AG04450 (cell line): ENCODE measurements around the gene VPS41. TPM values are rescaled to one million over a fixed set of nuclear protein-coding genes. Genes with fewer than 3 reads are reported as not detected.

Experiments
- CTCF ChIA-PET: fragments of 300-600, 350-600 bp; formaldehyde crosslinking; extraction: SDS; loops from one replicate; lab custom pipeline; 2022; ENCODE audit warnings: antibody characterized with exemption, inconsistent platforms; lab: Charles Lee
- POLR2A ChIA-PET: fragments of 350-600 bp; formaldehyde crosslinking; extraction: SDS; loops from one replicate; lab custom pipeline; 2021; ENCODE audit warnings: antibody characterized with exemption, inconsistent platforms; lab: Yijun Ruan, JAX
- DNase-seq: peaks from one replicate; pipeline ENCODE4 v3.0.0-alpha.2; 2011; ENCODE audit warnings: low read depth, low spot score
- H3K27ac ChIP-seq: one replicate; pipeline ENCODE4 v1.5.1; 2012; ENCODE audit warnings: low read depth, low read length, control low read depth
- H3K27me3 ChIP-seq: one replicate; pipeline ENCODE4 v1.6.0; 2012; ENCODE audit warnings: low read length; ENCODE audit not compliant: control insufficient read depth, insufficient read depth
- H3K4me3 ChIP-seq: 2 replicates; pipeline ENCODE4 v1.5.1; 2011; ENCODE audit warnings: mild to moderate bottlenecking, low read depth, low read length, control low read depth
- H3K9me3 ChIP-seq: 2 replicates; pipeline ENCODE4 v1.5.1; 2012; ENCODE audit warnings: low read length; ENCODE audit not compliant: control insufficient read depth, insufficient read depth
- polyA plus RNA-seq: library from polyadenylated mRNA; depleted of rRNA; stranded (reverse); fragments of >200 nt; gene quantifications from 2 replicates; pipeline ENCODE4 v1.2.3, GENCODE V29; 2011
- TF ChIP-seq, protein P1 (sequence below): IDR thresholded peaks from 2 replicates; pipeline ENCODE4 v1.5.1; 2011; ENCODE audit warnings: low read depth, low read length, control low read depth, inconsistent platforms

The VPS41 gene
- polyA plus RNA-seq, 1 experiment = 67.1 TPM

DNA sequence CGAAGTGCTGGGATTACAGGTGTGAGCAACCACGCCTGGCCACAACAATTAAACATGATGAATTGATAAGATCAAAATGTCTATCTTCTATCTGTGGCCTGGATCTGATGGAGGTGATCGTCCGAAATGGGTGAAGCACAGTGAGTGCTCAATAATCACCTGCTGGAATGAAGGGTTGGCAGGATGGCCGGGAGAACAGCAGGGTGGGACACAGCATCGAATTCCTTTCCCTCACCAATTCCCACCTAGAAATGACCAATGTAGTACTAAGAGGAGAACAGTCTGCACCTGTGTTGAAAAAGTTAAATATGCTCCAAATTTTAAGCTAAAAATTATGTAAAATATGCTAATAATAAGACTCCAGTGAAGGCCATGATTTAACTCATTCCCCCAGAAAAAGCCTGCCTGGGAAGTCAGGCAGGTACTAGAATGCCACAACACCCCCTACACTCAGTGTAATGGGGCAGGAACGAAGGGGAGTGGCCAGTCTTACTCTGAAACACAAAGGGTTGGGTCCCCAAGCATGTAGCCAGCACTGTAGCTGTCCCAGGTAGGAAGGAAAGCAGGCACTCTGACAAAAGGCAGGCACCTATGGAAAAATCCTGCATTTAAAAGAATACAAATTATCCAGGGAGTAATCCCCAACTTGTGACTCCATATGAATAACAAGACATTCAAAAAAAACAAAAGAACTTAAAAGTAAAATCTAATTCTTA, 110.3 kb downstream of the VPS41 start:
- ChIA-PET CTCF (interaction anchor here (1.3 kb wide), 1 partner anchor 133 kb away, joined by 6 read pairs; no protein-coding TSS in a partner anchor), POLR2A (no interaction called here)
- no peak overlapping the region for H3K4me3 ChIP-seq
- no peak for DNase-seq
- TF ChIP-seq, protein P1, sequence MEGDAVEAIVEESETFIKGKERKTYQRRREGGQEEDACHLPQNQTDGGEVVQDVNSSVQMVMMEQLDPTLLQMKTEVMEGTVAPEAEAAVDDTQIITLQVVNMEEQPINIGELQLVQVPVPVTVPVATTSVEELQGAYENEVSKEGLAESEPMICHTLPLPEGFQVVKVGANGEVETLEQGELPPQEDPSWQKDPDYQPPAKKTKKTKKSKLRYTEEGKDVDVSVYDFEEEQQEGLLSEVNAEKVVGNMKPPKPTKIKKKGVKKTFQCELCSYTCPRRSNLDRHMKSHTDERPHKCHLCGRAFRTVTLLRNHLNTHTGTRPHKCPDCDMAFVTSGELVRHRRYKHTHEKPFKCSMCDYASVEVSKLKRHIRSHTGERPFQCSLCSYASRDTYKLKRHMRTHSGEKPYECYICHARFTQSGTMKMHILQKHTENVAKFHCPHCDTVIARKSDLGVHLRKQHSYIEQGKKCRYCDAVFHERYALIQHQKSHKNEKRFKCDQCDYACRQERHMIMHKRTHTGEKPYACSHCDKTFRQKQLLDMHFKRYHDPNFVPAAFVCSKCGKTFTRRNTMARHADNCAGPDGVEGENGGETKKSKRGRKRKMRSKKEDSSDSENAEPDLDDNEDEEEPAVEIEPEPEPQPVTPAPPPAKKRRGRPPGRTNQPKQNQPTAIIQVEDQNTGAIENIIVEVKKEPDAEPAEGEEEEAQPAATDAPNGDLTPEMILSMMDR = no peak
- H3K27ac ChIP-seq = no peak overlapping the region
- no peaks in the 10 kb centered on the region for H3K27me3 ChIP-seq
- H3K9me3 ChIP-seq = no peaks in the 10 kb centered on the region

DNA sequence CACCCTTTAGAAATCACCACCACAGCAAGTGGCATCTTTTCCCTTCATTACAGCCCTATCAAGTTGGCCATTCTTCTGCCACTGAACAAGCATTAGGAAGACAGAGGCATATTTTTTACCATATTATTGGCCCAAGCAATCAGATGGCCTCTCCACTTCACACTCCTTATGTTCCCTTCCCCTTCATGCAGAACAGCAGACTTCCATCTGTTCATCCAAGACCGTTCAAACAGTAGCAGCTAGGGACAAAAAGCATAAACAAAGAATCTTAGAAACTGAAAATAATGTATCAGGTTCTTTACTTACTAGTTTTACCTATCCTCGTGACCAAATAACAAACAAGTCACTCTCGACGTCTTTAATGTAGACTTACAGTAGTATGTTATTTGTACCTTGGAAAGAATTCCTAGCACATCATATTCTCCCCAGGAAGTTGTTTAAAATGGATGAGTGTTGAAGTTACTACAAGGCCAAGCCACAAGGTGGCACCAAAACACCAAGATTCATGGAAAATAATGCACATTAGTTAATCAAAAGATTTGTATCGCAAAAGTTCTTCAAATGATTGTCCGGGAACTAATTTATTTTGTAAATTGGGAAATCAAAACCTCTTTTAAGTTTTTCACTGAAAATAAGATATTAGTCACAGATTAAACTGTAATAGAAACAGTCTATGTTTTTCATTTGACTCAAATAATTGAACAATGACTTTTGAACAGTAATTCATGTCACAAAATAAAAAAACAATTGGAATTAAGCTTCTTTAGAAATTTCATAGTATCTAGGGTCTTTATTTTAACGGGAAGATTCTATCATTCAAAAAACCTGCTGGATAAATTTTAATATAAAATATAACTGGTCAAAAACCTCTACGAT, 112.1 kb downstream of the VPS41 start:
- POLR2A ChIA-PET = no interaction called here

DNA sequence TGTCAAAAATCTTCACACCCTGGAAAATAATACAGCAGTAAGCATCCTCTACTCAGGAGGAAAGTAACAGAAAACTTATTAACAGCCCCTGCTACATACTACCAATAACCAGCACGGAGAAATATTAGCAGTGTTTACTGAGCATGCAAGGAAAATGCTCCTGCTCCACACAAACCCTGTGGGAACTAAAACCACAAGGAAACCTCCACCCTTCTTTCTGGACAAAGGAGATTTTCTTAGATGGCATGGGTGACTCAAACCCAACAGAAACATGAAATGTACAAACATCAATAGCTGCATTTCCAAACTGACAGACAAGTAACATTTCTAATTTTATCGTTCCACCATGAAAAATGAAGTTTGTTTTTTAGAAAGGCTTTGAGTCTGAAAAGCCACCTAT, 113.4 kb downstream of the VPS41 start:
- no peak for DNase-seq
- POLR2A ChIA-PET = no interaction called here
- TF ChIP-seq, protein P1 = no peak
- H3K27me3 ChIP-seq = no peaks in the 10 kb centered on the region
- no peak overlapping the region for H3K4me3 ChIP-seq
- no peak overlapping the region for H3K27ac ChIP-seq
- CTCF ChIA-PET = interaction anchor here (0.6 to 1.8 kb wide), 8 partner anchors 11 to 672 kb away, joined by 3 to 6 read pairs (median 4); no protein-coding TSS in a partner anchor
- H3K9me3 ChIP-seq = no peaks in the 10 kb centered on the region

More for the DNA sequence above, 112.1 kb downstream of the VPS41 start:
- TF ChIP-seq, protein P1 = peak; percentile 79
- Histone ChIP-seq H3K27ac (no peak overlapping the region), H3K27me3 (no peaks in the 10 kb centered on the region), H3K4me3 (no peak overlapping the region), H3K9me3 (no peaks in the 10 kb centered on the region)
- peak; percentile 29 for DNase-seq
- CTCF ChIA-PET = interaction anchor here (0.5 to 1.6 kb wide), 20 partner anchors 11 to 669 kb away, joined by 3 to 8 read pairs (median 4); no protein-coding TSS in a partner anchor

DNA sequence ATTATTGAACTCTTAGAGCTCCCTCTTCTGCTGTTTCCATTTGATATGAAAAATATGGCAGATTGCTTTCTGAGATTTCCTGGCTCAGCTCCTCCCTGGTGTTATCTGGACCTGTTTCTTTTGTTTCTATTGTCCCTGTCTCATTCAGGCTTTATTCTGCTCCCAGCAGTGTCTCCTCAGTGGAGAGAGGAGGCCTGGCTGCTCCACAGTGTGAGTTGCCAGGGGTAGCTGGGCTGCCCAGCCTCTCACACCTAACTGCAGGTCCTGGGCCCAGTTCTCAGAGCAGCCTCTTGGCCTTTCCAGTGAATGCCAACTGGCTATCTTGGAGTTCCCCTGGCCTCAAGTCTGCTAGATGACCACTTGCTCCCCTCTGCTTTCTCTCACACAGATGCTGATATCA, 127.0 kb downstream of the VPS41 start:
- POLR2A ChIA-PET = no interaction called here
- Histone ChIP-seq H3K27ac (no peak overlapping the region), H3K9me3 (no peaks in the 10 kb centered on the region), H3K4me3 (no peak overlapping the region), H3K27me3 (no peaks in the 10 kb centered on the region)
- TF ChIP-seq, protein P1 = no peak
- CTCF ChIA-PET = interaction anchor here (1.0 kb wide), 1 partner anchor 15 kb away, joined by 4 read pairs; no protein-coding TSS in a partner anchor
- DNase-seq = no peak
